Epithelial cell of proximal tubule (primary cell): ENCODE results near the gene RIT1. TPM values are rescaled to one million over a fixed set of nuclear protein-coding genes. Genes with fewer than 3 reads are reported as not detected.

Experiments used
- DNase-seq: peaks from one replicate; pipeline ENCODE4 v3.0.0-alpha.2; 2011; ENCODE audit warnings: low read depth
- H3K4me3 ChIP-seq: 2 replicates; pipeline ENCODE4 v1.5.1; 2011; ENCODE audit warnings: low read depth, mild to moderate bottlenecking, low read length
- total RNA-seq: library from RNA; depleted of rRNA; stranded (reverse); fragments of >200 nt; gene quantifications from 2 replicates; pipeline ENCODE4 v1.2.3, GENCODE V29; 2015
- TF ChIP-seq, protein P1 (sequence below): conservative IDR thresholded peaks from 2 replicates; pipeline ENCODE4 v1.5.1; 2012; ENCODE audit warnings: low read depth, mild to moderate bottlenecking, low read length

RIT1 gene
- total RNA-seq, 1 donor from 2014 or later, result 17.6 TPM

DNA sequence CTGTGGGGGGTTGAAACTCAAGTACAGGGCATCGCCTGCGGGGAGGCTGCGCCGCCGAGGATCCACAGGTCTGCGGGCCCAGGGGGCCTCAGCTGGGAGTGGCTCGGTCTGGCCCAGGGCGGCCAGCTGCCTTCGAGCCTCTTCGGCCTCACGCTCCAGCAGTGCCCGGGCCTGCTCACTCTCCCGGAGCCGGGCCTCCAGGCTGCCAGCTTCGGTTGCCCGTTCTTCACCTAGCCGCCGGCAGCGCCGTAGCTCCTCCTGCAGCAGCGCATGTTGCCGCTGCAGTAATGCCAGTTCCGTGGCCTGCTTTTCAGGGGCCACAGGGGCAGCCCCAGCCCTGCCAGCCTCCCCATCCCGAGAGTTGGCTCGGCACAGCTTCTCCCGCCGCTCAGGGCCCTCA, 39.7 kb upstream of the RIT1 start:
- TF ChIP-seq, protein P1, sequence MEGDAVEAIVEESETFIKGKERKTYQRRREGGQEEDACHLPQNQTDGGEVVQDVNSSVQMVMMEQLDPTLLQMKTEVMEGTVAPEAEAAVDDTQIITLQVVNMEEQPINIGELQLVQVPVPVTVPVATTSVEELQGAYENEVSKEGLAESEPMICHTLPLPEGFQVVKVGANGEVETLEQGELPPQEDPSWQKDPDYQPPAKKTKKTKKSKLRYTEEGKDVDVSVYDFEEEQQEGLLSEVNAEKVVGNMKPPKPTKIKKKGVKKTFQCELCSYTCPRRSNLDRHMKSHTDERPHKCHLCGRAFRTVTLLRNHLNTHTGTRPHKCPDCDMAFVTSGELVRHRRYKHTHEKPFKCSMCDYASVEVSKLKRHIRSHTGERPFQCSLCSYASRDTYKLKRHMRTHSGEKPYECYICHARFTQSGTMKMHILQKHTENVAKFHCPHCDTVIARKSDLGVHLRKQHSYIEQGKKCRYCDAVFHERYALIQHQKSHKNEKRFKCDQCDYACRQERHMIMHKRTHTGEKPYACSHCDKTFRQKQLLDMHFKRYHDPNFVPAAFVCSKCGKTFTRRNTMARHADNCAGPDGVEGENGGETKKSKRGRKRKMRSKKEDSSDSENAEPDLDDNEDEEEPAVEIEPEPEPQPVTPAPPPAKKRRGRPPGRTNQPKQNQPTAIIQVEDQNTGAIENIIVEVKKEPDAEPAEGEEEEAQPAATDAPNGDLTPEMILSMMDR, result no peak
- H3K4me3 ChIP-seq, result no peak overlapping the region
- no peak for DNase-seq

DNA sequence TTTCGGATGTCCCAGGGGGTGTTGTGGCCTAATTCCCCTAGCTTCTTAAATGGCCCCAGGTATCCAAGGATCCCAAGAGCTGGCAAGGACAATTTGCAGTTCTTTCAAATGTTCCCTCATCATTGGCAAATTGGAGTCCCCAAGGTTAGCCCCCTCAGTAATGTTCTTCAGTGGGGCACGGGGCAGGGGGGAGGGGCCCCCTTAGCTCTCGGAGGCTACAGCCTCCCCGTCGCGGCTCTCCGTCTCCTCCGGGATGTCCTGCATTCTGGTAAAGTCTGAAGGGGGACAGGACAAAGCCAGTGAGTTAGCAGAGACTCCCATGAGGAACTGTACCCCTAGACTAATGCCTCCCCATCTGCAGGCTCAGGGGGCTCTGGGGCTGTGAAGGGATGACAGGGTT, 36.6 kb upstream of the RIT1 start:
- H3K4me3 ChIP-seq, result no peak overlapping the region
- TF ChIP-seq, protein P1, result no peak
- no peak for DNase-seq

DNA sequence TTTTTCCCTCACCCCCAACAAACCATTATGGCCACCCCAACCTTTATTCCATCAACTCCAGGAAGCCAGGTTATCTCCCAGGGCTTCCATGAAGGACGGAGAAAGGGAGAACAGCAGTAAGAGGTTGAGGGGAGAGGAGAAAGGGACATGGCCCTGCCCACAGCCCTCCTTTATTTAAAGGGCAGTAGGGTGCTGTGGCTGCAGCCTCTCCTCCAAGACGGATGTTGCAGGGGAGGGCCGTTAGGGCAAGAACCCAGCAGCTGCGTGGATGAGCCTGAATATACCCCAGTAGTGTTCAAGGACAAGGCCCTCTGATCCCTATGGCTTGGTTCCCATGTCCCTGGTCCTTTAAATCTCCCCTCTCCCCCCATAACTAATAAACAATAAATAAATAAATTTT, 36.1 kb upstream of the RIT1 start:
- no peak overlapping the region for H3K4me3 ChIP-seq
- TF ChIP-seq, protein P1, result no peak
- no peak for DNase-seq

DNA sequence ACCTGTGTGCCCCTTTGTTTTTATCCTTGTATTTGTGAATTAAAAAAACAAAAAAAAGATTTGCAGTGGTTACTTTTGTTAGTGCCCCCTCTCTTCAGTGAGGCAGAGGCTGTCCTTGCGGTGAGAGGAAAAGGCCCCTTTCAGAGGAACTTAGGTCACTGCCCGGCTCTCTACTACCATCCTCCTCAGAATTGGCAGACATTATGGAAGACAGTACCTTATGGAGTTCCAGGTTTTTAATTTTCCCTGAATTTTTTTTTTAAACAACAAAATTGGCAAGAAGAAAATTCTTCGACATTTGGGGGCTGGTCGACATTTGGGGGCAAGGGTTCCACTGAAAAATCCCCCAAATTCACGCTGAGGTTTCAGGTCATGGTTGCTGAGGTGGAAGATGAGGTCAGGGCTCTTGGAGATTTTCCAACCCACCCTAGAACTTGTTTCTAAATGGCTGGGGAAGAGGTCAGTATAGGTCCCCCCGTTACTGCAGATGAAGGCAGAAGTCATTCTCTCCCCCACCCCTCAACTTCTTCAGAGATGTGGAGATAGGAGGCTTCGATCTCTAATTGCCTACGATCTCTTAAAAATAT, 35.6 kb upstream of the RIT1 start:
- TF ChIP-seq, protein P1, result no peak
- no peak overlapping the region for H3K4me3 ChIP-seq
- no peak for DNase-seq

DNA sequence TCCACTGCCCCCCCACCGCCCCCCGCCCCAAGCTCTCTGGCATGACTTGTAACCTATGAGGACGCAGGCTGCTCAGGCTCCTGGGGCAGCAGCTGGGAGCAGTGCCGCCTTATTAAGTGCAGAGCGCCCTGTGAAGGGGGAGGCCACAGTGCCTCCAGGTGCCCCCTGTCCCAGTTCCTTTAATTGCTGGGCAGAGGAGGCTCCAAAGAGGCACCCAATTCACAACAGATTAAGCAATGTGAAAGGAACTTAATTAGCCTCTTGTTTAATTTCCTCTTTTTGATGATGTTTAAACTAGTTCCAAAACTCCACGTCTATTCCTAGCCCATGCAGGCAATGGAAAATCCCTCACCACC, 33.3 kb upstream of the RIT1 start:
- TF ChIP-seq, protein P1, result no peak
- no peak for DNase-seq
- no peak overlapping the region for H3K4me3 ChIP-seq

DNA sequence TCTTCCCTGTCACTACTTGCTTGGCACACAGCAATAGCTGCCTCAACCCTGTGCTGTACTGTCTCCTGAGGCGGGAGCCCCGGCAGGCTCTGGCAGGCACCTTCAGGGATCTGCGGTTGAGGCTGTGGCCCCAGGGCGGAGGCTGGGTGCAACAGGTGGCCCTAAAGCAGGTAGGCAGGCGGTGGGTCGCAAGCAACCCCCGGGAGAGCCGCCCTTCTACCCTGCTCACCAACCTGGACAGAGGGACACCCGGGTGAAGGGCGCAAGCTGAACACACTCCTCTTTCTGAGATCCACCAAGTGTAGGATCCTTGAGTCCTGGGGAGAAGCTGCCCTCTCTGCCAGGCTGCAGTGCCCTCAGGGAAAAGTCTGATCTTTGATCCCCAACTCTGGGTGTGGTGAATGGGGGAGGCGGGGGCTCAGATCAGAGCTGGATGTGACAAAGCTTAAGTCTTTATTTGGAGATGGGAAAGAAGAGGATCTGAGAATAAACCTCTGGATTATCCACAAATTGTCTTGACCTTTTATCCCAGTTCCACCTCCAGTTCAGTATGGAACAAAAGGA, 31.5 kb upstream of the RIT1 start:
- no peak overlapping the region for H3K4me3 ChIP-seq
- no peak for DNase-seq
- TF ChIP-seq, protein P1, result no peak
